Endothelial cell of umbilical vein (primary cell): ENCODE results near the gene UGT1A3.

Experiments
- CTCF ChIP-seq, 2 donors: IDR thresholded peaks; 1 replicate in 1 of 2; 2 replicates in 1 of 2; pipeline ENCODE4 v1.5.1; 2011; ENCODE audit warnings: low read length in 2 of 2, mild to moderate bottlenecking in 2 of 2, moderate library complexity in 2 of 2, control low read depth in 1 of 2, inconsistent platforms in 1 of 2, low read depth in 1 of 2; ENCODE audit not compliant: insufficient read depth in 1 of 2; ENCODE audit errors: extremely low read depth in 1 of 2
- EZH2 ChIP-seq: IDR thresholded peaks from 2 replicates; pipeline ENCODE4 v1.6.1; 2012; ENCODE audit warnings: borderline replicate concordance, low read depth, mild to moderate bottlenecking, moderate library complexity, low read length, inconsistent platforms; ENCODE audit not compliant: severe bottlenecking
- FOS ChIP-seq: IDR thresholded peaks from 2 replicates; pipeline ENCODE4 v1.6.1; 2011; ENCODE audit warnings: mild to moderate bottlenecking, low read length, moderate library complexity, borderline replicate concordance; ENCODE audit not compliant: insufficient read depth
- GATA2 ChIP-seq: IDR thresholded peaks from 2 replicates; pipeline ENCODE4 v1.7.0; 2011; ENCODE audit warnings: low read depth, mild to moderate bottlenecking, moderate library complexity, mixed read lengths, low read length; ENCODE audit not compliant: insufficient read length, insufficient read depth
- JUN ChIP-seq: IDR thresholded peaks from 2 replicates; pipeline ENCODE4 v1.6.1; 2011; ENCODE audit warnings: borderline replicate concordance, low read depth; ENCODE audit not compliant: insufficient read length, insufficient read depth
- MAX ChIP-seq: IDR thresholded peaks from 2 replicates; pipeline ENCODE4 v1.6.1; 2011; ENCODE audit not compliant: insufficient read depth, insufficient read length
- MYC ChIP-seq: IDR thresholded peaks from one replicate; pipeline ENCODE4 v1.6.1; 2011; ENCODE audit warnings: mild to moderate bottlenecking, low read depth, low read length
- POLR2A ChIP-seq: IDR thresholded peaks from 2 replicates; pipeline ENCODE4 v1.6.1; 2012; ENCODE audit warnings: low read depth, mild to moderate bottlenecking, control low read depth, low read length
- POLR2AphosphoS5 ChIP-seq: IDR thresholded peaks from 2 replicates; pipeline ENCODE4 v1.6.1; 2012; ENCODE audit warnings: low read depth, mild to moderate bottlenecking, control low read depth, low read length, moderate library complexity; ENCODE audit not compliant: insufficient read depth

GRCh38 chr2:233772153-233772552 lies 43.3 kb downstream of the UGT1A3 start:
- no peak for TF ChIP-seq EZH2
- TF ChIP-seq POLR2A: no peak
- TF ChIP-seq POLR2AphosphoS5: no peak
- TF ChIP-seq CTCF (IDR thresholded peaks at IDR 0.05; ENCODE audit: extremely low read depth in 1 of 2, insufficient read depth in 1 of 2, low read depth in 1 of 2, low read length in 2 of 2): no peak
- no peak for TF ChIP-seq GATA2
- no peak for TF ChIP-seq FOS
- TF ChIP-seq JUN: no peak
- TF ChIP-seq MAX: no peak
- no peak for TF ChIP-seq MYC
